Psoas muscle (tissue), 8 donors: ENCODE results near the gene CHST8. TPM values are rescaled to one million over a fixed set of nuclear protein-coding genes. Genes with fewer than 3 reads are reported as not detected.
"Not testable (repeated sequence)": the region's sequence is repeated elsewhere in the genome, so short reads cannot be mapped to it uniquely, and the experiment has no call there.

ENCODE experiments used
- ATAC-seq, 4 donors: fragments of 200-7000 bp; cut with Tn5 transposase; one replicate each; pipeline ENCODE4 v1.9.1; 2020; ENCODE audit warnings: moderate library complexity in 3 of 4, mild to moderate bottlenecking in 2 of 4
- DNase-seq, 2 donors: peaks; one replicate each; pipeline ENCODE4 v3.0.0-alpha.2; 2020
- H3K27ac ChIP-seq: fragments of 200-600 bp; one replicate; pipeline ENCODE4 v1.8.0; 2022
- H3K27me3 ChIP-seq, 3 donors: fragments of 200-600 bp in 1 of 3; one replicate each; pipeline versions ENCODE4 v1.6.1 to v1.8.0; 2013 to 2022; ENCODE audit warnings: low read length in 2 of 3, mild to moderate bottlenecking in 2 of 3, moderate library complexity in 1 of 3; ENCODE audit not compliant: insufficient read depth in 3 of 3
- H3K36me3 ChIP-seq, 2 donors: fragments of 200-600 bp in 1 of 2; one replicate each; pipeline versions ENCODE4 v1.6.1 to v1.8.0; 2013 to 2022; ENCODE audit warnings: low read depth in 1 of 2, mild to moderate bottlenecking in 1 of 2, moderate library complexity in 1 of 2; ENCODE audit not compliant: insufficient read depth in 1 of 2
- H3K4me1 ChIP-seq: fragments of 200-600 bp; one replicate; pipeline ENCODE4 v1.8.0; 2022
- H3K4me3 ChIP-seq: fragments of 200-600 bp; one replicate; pipeline ENCODE4 v1.8.0; 2022; ENCODE audit warnings: mild to moderate bottlenecking
- H3K9me3 ChIP-seq: fragments of 200-600 bp; one replicate; pipeline ENCODE4 v1.8.0; 2022
- WGBS, 3 donors: extraction: QIAGEN DNeasy Blood & Tissue Kit; methylation state at CpG; one replicate each; pipeline versions ENCODE4 v1.1.6 to v1.1.7; 2013; 5-methylcytosine and 5-hydroxymethylcytosine counted together
- intact Hi-C, 2 donors: fragments of 100-400 bp; cut with DNase I; formaldehyde crosslinking; loops; one replicate each; pipeline versions ENCODE4 v1.11.0 to v1.14.2; 2022
- polyA plus RNA-seq, 3 donors: library from polyadenylated mRNA; stranded (reverse); fragments of 200-250 nt; gene quantifications; one replicate each; pipeline ENCODE4 v1.2.3, GENCODE V29; 2013
- total RNA-seq, 4 donors: library from RNA; stranded (reverse); fragmentation: NEBNext Ultra II Directional in 2 of 4; extraction: Animal tissue kit (Norgen Biotek cat#: 25700) in 2 of 4; gene quantifications; one replicate each; pipeline versions ENCODE4 v1.2.1 to v1.2.4, GENCODE V29; 2021 to 2023
- TF ChIP-seq, protein P1 (sequence below): fragments of 200-600 bp; IDR thresholded peaks from one replicate; pipeline ENCODE4 v1.8.0; 2022; ENCODE audit warnings: antibody characterized with exemption
- donor health status: healthy with polysubstance abuse.
- donor health status: DM: no; HTN: no; CAD: no; lungs with moderate emphysema.
- donor health status: Bipolar disorder and iron deficiency.
- donor health status: healthy.
- donor health status: DM: yes; HTN: yes; CAD: no.
- donor health status: DM: no; HTN: no; CAD: no.
- donor health status: DM: no; HTN: no; CAD: no.
- donor health status: DM: yes; HTN: yes; CAD: no.

CHST8 gene
- total and polyA plus RNA-seq, 7 donors, result 0.05 to 0.60 (median 0.23) TPM; not detected in 1

DNA sequence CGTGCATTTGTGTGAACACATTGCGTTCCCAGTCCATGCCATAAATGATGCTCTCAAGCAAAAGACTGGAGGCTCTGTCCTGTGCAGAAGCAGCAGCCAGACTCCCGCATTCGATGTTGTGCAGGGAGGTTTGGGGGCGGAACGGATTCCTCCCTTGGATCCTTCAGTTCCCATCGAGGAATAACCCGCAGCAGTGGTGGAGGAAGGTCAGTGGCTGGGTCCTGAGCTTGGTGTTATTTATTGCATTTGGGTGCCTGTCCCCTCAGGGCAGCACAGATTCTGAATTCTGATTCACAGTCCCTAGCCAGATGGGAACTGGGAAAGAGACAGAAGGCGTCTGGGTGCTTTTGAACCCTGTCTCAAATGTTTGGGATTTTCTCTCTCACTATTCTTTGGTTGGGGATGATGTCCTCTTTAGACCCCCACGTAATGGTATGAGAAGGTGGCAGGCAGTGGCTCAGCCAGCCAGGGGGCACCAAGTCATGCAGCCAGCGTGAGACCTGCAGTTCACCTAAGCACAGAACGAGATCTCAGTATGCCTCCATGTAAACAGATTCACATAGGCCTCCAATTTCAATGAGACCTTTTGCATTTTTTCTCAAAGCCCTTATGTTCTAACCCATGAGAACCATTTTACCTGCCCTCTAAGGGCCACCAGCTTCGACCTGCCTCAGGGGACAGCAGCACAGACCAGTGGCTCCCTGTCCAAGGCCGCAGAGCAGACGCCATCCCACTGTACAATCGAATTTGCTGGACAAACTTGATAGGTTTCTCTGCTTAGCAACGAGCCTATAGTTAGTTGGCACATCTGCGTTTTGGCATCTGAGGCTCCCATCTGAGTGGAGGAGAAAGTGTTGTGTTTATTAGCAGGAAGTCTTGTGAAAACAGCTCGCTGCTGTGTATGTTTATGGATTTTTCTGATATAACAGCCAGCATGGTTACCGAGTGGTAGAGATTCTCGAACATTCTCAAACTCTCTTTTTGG, 192.7 kb downstream of the CHST8 start:
- H3K4me1 ChIP-seq, result peaks cover 4% of the 10 kb centered on the region
- DNase-seq, result no peak
- no peak overlapping the region for H3K4me3 ChIP-seq
- ATAC-seq, result no peak
- no peaks in the 10 kb centered on the region for H3K36me3 ChIP-seq
- TF ChIP-seq, protein P1, sequence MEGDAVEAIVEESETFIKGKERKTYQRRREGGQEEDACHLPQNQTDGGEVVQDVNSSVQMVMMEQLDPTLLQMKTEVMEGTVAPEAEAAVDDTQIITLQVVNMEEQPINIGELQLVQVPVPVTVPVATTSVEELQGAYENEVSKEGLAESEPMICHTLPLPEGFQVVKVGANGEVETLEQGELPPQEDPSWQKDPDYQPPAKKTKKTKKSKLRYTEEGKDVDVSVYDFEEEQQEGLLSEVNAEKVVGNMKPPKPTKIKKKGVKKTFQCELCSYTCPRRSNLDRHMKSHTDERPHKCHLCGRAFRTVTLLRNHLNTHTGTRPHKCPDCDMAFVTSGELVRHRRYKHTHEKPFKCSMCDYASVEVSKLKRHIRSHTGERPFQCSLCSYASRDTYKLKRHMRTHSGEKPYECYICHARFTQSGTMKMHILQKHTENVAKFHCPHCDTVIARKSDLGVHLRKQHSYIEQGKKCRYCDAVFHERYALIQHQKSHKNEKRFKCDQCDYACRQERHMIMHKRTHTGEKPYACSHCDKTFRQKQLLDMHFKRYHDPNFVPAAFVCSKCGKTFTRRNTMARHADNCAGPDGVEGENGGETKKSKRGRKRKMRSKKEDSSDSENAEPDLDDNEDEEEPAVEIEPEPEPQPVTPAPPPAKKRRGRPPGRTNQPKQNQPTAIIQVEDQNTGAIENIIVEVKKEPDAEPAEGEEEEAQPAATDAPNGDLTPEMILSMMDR, result no peak
- no peaks in the 10 kb centered on the region for H3K9me3 ChIP-seq
- H3K27ac ChIP-seq, result no peak overlapping the region
- intact Hi-C loops, result no loop called here
- 84 to 85% (median 85%) methylated on average over 21 of the region's 21 CpGs for WGBS, 3 donors
- H3K27me3 ChIP-seq, result peaks cover 0 to 8% (median 0%) of the 10 kb centered on the region in 3 donors

DNA sequence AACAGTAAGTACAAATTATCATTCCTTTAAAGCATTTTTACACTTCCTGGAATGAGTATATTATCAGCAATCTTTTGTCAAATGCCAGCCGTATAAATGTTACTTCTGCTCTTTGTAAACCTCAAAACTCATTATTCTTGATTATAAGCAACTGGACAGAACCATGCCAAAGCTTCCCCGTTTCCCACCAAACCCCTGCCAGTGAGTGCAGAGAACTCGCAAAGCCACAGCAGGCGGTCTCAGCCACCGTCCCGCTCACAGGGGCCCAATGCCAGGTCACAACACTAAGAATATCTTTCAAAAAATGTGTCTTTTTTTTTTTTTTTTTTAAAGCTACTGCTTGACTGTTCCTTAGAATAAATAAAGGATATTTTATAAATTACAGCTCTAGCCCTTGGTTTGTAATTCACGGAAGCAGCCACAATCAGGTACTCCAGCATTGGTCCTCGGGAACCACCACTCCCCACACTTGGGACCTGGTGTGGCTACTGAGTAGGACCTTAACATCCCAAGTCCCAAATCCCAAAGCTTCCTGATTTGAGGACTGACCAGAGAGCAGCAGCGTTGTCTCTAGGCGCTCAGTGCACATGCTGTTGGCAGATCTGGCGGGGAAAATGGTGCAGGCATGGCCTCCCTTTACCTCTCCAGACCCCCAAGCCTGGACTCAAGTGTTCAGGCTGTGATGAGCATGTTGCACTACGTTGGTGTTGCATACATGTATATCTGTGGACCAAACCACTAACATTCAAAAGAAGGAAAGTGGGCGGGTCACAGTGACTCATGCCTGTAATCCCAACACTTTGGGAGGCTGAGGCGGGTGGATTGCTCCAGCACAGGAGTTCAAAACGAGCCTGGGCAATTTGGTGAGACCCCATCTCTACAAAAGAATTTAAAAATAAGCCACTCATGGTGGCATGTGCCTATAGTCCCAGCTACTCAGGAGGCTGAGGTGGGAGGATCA, 193.9 kb downstream of the CHST8 start:
- Histone ChIP-seq H3K27ac (no peak overlapping the region), H3K27me3 (peaks cover 0 to 17% (median 0%) of the 10 kb centered on the region in 3 donors), H3K36me3 (no peaks in the 10 kb centered on the region), H3K9me3 (no peaks in the 10 kb centered on the region), H3K4me3 (no peak overlapping the region), H3K4me1 (peaks cover 7% of the 10 kb centered on the region)
- DNase-seq (no peak), ATAC-seq (no peak)
- TF ChIP-seq, protein P1, result no peak
- 61 to 68% (median 66%) methylated on average over 15 of the region's 15 CpGs for WGBS, 3 donors
- intact Hi-C loops, result no loop called here

DNA sequence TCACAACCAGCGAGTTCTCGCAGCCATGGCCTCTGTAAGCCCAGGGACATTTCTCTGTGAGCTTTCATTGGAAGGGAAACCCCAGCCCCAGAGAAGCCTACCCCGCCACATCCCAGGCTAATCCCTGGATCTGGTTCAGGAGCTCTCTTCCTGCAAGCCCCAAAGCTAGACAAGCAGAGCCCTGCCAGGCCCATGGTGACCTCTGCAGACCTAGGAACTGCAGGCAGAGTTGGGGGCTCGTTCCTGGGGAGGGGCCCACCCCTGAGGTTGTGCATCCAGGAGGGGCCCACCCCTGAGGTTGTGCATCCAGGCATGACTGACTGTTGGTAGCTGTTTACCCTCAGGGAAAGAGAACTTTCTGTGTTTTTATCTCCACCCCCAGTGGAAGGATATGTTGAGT, 196.7 kb downstream of the CHST8 start:
- peaks cover 7% of the 10 kb centered on the region for H3K4me1 ChIP-seq
- peaks cover 0 to 17% (median 0%) of the 10 kb centered on the region in 3 donors for H3K27me3 ChIP-seq
- no peak for ATAC-seq
- H3K4me3 ChIP-seq, result no peak overlapping the region
- H3K9me3 ChIP-seq, result no peaks in the 10 kb centered on the region
- TF ChIP-seq, protein P1, result no peak
- no peaks in the 10 kb centered on the region for H3K36me3 ChIP-seq
- DNase-seq, result peak in 1 of 2 donors; percentile 35
- H3K27ac ChIP-seq, result no peak overlapping the region
- 83 to 95% (median 91%) methylated on average over 4 of the region's 4 CpGs for WGBS, 3 donors
- intact Hi-C loops, result no loop called here

DNA sequence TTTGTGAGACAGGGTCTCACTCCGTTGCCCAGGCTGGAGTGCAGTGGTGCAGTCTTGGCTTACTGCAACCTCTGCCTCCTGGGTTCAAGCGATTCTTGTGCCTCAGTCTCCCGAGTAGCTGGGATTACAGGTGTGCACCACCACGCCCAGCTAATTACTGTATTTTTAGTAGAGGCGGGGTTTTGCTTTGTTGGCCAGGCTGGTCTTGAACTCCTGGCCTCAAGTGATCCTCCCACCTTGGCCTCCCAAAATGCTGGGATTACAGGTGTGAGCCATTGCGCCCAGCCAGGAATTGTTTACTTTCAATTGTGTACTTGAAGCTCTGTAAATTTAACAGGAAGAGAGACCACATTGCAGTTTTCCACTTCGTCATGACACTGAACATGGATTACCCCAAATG, 197.3 kb downstream of the CHST8 start:
- intact Hi-C loops, DNase-seq, H3K27ac ChIP-seq, H3K9me3 ChIP-seq, H3K4me3 ChIP-seq, H3K4me1 ChIP-seq, ATAC-seq, H3K36me3 ChIP-seq: not testable (repeated sequence)
- H3K27me3 ChIP-seq, result peaks cover 0 to 17% (median 0%) of the 10 kb centered on the region in 3 donors
- WGBS, 3 donors, result 93 to 97% (median 95%) methylated on average over 6 to 7 of the region's 7 CpGs
